Measurements from ENCODE around the gene CCL3.
"Not testable (repeated sequence)": the region's sequence is repeated elsewhere in the genome, so short reads cannot be mapped to it uniquely, and the experiment has no call there.

CCL3 gene

GRCh38 chr17:36089888-36090836 is at the start of gene CCL3:
Gene CCL3, minus strand, starts transcription at chr17:36090143. Its CDS starts 85 bp downstream, at chr17:36090058.
- FAIRE-seq (no peak), DNase-seq (ENCODE audit: extremely low spot score, insufficient read length, low read depth) (no peak)

- no peak for FAIRE-seq
Measured at GRCh38 chr17:36136439-36136838, 46.5 kb upstream of the CCL3 start.

GRCh38 chr17:36136036-36136435 is 46.1 kb upstream of the CCL3 start:
- DNase-seq (ENCODE audit: extremely low spot score, insufficient read length, low read depth) (no peak), FAIRE-seq (no peak)

More at GRCh38 chr17:36136439-36136838, 46.5 kb upstream of the CCL3 start:
- DNase-seq (ENCODE audit: extremely low spot score, insufficient read length, low read depth) = no peak

GRCh38 chr17:36135465-36135864 is 45.5 kb upstream of the CCL3 start:
- FAIRE-seq (no peak), DNase-seq (ENCODE audit: extremely low spot score, insufficient read length, low read depth) (no peak)

DNA sequence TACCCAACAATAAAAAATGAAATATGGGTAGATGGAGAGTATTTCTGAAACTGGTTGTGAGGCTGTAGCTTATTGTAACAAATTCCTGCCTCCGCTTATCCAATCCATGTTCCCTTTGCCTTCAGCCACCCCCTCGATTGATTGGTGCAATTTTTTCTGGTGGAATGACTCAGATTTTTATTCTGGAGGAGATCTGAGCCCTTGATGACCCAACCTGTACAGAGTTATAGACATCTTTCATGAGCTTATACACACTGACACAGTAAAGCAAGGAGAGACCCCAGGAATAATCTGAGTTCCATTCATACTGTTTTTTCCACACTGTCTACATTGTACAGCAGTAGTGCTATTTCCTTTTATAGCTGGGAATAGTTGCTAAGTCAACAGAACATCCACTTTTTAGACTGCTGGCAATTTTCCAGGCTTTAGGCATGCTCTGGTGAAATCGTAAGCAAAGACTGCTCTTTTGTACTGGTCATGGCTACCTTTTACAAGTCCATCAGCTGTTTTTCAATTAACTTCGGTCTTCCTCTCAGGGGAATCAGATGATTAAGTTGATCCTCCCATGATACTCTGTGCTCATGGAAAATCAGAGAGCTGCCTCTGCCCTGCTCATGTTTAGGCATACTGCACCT is 43.8 kb upstream of the CCL3 start:
- DNase-seq (ENCODE audit: extremely low spot score, insufficient read length, low read depth) (no peak), FAIRE-seq (no peak)

DNA sequence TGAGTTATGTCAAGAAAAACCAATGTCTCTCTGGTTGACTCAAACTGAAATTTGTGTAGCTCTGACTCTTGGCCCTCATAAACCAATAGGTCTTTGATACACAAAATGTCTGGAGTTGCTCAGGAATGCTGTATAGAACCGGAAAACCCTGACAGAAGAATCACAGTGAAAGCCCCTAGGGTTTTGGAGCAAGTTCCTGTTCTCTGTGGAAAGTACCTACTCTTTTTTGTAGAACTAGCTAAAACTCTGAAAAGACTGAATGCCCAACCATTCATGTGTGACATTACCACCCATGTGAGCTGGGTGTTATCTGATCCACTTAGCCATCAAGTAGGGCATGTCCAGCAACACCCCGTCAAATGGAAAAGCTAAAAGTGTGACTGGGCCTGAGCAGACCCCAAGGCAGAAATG is 42.5 kb upstream of the CCL3 start:
- FAIRE-seq (no peak), DNase-seq (ENCODE audit: extremely low spot score, insufficient read length, low read depth) (no peak)

DNA sequence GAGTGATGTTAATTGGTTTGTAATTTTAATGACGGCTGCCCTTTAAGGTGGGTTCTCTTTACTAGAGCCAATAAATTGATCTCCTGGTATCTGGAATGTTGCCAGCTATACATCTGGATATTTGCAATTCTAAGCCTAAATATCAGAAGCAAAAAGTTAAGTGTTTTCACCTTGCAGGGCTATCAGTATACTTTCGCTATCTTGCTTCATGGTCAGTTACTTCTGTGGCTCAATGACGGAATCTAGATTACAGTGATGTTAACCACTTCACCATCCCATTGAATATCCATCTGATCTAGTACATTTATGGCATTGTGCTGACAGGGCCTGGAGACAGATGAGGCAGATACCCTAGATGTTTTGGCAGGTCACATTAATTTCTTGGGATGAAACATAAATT is 42.0 kb upstream of the CCL3 start:
- FAIRE-seq (no peak), DNase-seq (ENCODE audit: extremely low spot score, insufficient read length, low read depth) (no peak)

DNA sequence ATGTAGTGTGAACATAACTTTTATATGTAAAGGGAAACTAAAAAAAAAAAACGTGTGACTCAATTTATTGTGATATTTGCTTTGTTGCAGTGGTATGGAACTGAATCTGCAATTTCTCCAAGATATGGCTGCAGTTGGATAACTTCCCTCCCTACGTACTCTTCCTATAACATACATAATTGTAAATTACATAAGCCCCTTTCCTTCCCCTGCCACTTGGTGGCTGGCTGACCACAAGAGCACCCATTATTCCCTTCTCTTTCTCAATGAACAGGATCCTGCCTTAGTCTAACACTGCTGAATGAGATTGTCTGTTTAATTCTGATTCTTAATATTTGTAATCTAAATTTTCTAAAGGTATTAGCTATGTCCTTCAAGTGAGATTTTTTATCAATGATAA is 41.5 kb upstream of the CCL3 start:
- FAIRE-seq = no peak
- no peak for DNase-seq (ENCODE audit: extremely low spot score, insufficient read length, low read depth)

GRCh38 chr17:36130346-36130745 is 40.4 kb upstream of the CCL3 start:
- no peak for FAIRE-seq
- DNase-seq (ENCODE audit: extremely low spot score, insufficient read length, low read depth) = no peak

DNA sequence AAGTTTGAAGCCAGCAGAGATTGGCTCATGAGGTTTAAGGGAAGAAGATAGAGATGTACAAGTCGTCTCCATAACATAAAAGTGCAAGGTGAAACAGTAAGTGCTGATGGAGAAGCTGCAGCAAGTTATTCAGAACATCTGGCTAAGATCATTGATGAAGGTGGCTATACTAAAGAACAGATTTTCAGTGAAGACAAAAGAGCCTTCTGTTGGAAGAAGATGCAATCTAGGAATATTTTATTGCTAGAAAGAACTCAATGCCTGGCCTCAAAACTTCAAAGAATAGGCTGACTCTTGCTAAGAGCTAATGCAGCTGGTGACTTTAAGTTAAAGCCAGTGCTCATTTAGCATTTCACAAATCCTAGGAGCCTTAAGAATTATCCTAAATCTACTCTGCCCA is 39.7 kb upstream of the CCL3 start:
- FAIRE-seq = no peak

GRCh38 chr17:36128411-36128978 is 38.6 kb upstream of the CCL3 start:
- no peak for FAIRE-seq
- DNase-seq (ENCODE audit: extremely low spot score, insufficient read length, low read depth) = no peak

More for the DNA sequence above, 39.7 kb upstream of the CCL3 start:
- no peak for DNase-seq (ENCODE audit: extremely low spot score, insufficient read length, low read depth)

- no peak for DNase-seq (ENCODE audit: extremely low spot score, insufficient read length, low read depth)
- no peak for FAIRE-seq
Measured at GRCh38 chr17:36127911-36128310, 38.0 kb upstream of the CCL3 start.

DNA sequence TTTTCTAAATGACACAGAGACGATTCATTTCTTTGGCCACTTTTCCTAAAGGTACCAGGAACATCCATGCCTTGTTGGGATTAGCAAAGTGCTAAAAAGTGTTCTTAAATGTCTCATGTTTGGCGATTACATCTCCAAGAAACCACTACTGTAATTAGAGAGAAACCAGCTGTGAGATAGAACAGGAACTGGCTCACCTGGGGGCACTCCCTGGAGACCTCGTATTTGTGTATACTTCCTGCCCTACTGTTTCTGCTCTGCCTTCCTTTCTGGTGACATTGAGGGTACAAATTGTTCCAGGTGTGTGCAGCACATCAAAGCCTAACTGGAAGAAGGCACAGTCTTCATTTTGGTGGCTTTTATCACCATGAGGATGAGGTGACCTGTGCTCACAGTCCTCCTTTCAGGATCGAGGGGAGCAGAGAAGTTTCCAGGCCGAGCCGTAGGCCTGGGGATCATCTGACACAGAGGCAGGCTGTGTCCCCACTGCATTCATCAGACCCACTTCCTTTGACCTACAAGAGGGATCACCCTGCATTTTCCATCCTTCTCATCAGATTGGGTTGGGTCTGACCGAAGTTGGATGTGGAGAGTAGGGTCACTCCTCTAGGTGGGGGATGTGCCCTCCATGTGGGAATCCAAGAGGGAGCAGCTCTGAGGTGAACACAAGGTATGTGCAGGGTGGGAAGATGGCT is 37.4 kb upstream of the CCL3 start:
- DNase-seq (ENCODE audit: extremely low spot score, insufficient read length, low read depth) = peak; percentile 45

GRCh38 chr17:36124879-36125824 is 35.2 kb upstream of the CCL3 start:
- FAIRE-seq = no peak
- no peak for DNase-seq (ENCODE audit: extremely low spot score, insufficient read length, low read depth)

More for the DNA sequence above, 37.4 kb upstream of the CCL3 start:
- FAIRE-seq = no peak

DNA sequence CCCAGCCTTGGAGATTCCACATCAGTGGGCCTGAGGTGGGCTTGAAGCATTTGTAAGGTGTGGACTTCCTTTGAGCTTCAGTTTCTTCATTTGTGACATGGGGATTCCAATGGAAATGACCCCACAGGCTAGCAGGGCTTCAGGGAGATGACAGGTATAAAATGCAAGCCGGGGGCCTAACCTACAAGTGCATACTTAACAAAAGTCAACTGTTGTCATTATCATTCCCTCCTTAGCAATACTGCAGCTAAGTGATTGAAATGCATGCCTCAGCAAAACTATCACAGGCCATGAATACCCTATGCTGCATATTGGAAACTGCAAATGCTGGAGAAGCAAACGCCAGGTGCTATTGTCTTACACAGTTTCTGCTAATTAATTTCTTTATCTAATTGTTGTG is 33.5 kb upstream of the CCL3 start:
- no peak for FAIRE-seq

GRCh38 chr17:36121099-36121498 is 31.2 kb upstream of the CCL3 start:
- FAIRE-seq = not testable (repeated sequence)

More for the DNA sequence above, 33.5 kb upstream of the CCL3 start:
- no peak for DNase-seq (ENCODE audit: extremely low spot score, insufficient read length, low read depth)

GRCh38 chr17:36120221-36120620 is 30.3 kb upstream of the CCL3 start:
- FAIRE-seq (no peak), DNase-seq (ENCODE audit: extremely low spot score, insufficient read length, low read depth) (no peak)

More at GRCh38 chr17:36121099-36121498, 31.2 kb upstream of the CCL3 start:
- not testable (repeated sequence) for DNase-seq (ENCODE audit: extremely low spot score, insufficient read length, low read depth)

DNA sequence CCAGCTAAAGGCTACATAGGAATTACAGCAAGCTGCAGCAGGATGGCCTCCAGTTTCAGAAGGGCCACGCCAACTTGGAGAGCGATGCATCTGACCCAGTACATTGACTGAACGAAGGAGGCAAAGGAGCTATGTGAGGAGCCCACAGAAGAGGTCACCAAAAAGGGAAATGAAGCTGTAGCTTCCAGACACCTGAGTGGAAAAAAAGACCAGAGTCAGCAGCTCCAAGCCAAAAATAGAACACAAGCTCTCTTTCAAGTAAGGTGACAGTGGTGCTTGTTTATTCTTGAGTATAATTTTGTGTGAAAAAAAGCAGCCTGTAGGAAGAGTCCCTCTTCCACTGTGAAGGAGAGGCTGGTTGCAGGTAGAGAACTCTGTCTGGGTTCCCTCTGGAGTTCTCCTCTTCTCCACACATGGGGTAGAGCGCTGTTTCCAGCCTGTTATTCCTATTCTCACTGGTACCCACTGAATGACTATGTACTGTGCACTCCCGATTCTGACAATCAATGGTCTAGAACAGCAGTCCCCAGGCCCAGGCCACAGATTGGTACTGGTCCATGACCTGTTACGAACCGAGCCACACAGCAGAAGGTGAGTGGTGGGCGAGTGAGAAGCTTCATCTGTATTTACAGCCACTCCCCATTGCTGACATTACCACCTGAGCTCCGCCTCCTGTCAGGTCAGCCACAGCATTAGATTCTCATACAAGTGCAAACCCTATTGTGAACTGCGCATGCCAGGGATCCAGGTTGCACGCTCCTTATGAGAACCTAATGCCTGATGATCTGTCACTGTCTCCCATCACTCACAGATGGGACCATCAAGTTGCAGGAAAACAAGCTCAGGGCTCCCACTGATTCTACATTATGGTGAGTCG is 28.8 kb upstream of the CCL3 start:
- FAIRE-seq (no peak), DNase-seq (ENCODE audit: extremely low spot score, insufficient read length, low read depth) (no peak)
